ENCODE results near the gene RNF207.
"Not testable (repeated sequence)": the region's sequence is repeated elsewhere in the genome, so short reads cannot be mapped to it uniquely, and the experiment has no call there.

Gene RNF207

DNA sequence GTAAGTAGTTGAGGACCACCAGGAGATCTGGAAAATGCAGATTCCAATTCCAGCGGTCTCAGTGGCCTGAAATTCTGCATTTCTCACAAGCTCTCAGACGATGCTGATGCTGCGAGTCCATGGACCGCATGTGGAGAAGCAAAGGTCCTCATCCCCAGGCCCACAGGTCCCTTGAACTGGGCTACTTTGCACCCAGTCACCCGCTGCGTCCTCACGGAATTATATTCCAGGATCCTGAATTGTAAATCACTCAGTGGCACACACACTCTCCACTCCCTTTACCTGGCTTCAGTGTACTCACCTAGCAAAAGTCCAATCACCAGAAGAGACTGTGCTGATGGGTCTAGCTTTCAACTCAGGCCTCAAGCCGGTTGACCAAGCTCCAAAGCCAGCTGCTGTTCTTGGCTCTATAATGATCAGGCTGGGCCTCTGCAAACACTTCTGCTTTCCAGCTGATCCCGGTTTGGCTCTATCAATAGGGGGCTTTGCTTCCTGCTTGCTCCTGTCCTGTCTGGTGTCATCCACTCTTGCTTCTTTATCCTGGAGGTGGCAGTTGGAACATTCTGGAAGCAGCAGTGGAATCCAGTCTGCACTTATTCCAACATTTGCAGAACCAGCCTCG is 5.6 kb upstream of the RNF207 start:
- DNase-seq, result no peak

DNA sequence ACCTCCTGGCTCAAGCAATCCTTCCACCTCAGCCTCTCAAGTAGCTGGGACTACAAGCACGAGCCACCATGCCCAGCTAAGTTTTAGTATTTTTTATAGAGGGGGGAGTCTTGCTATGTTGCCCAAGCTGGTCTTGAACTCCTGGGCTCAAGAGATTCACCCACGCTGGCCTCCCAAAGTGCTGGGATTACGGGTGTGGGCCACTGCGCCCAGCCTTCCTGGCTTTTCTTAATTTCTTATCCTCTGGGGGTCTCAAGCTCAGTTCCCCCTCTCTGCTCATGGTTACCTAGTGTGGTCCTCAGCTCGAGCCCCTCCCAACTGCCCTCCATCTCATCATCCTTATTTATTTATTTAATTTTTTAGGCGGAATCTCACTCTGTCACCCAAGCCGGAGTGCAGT is 3.7 kb upstream of the RNF207 start:
- DNase-seq, result no peak

DNA sequence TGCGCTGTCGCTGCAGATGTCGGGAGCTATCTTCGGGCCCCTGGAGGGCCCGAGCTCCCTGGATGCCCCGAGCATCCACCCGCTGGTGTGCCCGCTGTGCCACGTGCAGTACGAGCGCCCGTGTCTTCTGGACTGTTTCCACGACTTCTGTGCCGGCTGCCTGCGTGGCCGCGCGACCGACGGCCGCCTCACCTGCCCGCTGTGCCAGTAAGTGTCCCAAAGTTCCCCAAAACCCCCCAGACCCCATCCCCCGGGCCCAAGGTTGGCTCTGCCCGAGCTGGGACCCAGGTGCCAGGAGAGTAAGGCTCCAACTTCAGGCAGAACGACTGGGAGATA is 569 bp downstream of the RNF207 start:
- DNase-seq, result no peak

DNA sequence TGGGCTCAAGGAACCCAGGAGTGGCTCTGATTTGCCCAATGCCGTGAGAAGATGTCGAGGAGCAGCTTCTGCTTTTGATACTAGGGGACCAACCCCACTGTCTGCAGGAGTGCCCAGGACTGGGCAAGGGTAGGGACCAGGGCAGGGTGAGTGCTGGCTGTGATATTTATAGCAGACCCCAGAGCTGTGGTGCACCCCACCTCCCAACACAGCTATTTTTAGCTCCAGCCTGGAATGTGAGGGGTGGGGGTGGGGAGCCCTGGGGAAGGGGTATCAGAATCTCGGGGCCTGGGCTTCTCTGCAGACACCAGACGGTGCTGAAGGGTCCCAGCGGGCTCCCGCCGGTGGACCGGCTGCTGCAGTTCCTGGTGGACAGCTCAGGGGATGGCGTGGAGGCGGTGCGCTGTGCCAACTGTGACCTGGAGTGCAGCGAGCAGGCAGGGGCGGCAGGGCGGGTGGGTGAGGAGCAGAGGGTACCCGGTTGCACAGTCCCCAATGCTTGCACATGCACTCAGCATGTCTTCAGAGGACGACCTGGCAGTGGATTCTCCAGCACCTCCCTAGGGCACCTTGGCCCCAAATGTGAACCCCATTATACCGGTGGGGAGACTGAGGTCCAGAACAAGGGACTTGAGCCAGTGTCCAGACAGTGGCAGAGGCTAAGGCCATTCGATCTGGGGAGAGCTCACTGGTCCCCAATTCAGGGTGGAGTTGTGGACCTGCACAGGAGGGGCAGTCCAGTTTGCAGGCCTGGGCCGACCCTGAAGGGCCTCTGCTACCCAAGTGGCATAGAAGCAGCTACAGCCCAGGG is 1.4 kb downstream of the RNF207 start:
- DNase-seq, result no peak

DNA sequence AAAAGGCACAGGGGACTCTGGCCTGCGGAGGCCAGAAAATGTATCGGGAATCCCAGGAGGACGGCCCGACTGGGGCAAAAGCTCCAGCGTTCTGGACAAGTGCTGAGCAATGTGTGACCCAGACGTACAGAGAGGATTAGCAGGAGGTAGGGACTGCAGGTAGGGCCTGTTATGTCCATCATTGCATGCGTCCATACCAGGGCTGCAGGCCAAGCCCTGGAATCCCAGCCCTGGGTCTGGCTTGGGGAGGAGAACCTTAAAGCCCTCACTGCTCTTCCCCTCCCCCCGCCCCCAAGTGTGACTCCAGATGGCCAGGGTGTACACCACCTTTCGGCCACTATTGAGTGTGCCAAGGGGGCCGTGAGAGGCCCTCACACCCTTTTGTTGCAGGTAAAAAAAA is 2.0 kb downstream of the RNF207 start:
- no peak for DNase-seq

DNA sequence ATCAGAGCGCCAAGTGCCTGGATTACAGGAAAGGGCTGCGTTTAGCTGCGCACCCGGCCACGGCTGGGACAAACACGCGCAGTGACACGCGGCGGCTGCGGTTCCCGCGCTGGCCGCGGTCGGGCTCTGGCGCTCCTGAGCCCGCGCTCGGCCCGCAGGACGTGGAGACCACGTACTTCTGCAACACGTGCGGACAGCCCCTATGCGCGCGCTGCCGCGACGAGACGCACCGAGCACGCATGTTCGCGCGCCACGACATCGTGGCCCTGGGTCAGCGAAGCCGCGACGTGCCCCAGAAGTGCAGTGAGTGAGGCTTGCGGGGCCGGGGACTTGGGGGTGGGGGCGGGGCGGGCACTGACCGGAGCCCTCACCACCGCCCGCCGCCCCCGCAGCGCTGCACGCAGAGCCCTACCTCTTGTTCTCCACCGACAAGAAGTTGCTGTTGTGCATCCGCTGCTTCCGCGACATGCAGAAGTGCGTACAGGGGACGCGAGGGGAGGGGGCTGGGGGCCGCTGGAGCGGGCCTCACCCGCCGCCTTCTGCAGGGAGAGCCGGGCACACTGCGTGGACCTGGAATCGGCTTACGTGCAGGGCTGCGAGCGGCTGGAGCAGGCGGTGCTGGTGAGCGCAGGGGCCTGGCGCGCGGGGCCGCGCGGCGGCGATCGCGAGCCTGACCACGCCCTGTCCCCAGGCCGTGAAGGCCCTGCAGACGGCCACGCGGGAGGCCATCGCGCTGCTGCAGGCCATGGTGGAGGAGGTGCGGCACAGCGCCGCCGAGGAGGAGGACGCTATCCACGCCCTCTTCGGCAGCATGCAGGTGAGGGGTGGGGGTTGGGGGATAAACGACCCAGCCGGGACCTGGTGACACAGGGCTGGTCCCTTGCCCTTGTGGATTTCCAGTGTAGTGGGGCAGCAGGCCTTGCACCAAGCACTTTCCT is 3.1 kb downstream of the RNF207 start:
- no peak for DNase-seq

DNA sequence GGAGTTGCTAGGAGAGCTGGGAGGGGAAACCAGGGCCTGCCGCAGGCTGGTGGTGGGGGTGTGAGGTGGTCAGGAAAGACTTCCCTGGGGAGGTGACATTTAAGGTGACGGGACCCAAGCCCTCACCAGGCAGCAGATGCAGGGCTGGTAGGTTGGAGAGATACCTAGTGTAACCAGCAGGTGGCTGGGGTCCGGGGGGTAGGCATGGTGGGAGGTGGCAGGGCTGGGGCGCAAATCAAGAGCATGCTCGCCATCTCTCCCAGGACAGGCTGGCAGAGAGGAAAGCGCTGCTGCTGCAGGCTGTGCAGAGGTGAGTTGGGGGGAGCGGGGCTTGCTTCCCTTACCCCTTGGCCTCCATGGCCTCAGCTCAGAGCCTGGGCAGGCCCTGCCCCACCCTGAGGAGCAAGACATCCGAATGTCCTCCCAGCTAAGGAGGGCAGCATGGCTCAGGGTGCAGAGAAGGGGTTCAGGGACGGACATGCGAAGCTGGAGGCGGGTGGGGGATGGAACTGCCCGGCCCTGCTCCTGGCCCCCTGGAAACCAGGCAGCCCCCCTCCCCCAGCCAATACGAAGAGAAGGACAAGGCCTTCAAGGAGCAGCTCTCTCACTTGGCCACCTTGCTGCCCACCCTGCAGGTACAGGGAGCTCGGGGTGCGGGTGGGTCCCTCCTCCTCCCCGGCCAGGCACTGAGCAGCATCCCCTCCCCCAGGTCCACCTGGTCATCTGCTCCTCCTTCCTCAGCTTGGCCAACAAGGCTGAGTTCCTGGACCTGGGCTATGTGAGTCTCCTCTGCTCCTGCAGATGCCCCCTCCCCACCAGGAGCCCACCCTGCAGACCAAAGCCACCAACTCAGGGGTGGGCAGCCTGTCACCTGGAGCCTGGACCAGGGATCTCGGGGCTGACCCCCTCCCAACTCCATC is 4.0 kb downstream of the RNF207 start:
- DNase-seq, result no peak

DNA sequence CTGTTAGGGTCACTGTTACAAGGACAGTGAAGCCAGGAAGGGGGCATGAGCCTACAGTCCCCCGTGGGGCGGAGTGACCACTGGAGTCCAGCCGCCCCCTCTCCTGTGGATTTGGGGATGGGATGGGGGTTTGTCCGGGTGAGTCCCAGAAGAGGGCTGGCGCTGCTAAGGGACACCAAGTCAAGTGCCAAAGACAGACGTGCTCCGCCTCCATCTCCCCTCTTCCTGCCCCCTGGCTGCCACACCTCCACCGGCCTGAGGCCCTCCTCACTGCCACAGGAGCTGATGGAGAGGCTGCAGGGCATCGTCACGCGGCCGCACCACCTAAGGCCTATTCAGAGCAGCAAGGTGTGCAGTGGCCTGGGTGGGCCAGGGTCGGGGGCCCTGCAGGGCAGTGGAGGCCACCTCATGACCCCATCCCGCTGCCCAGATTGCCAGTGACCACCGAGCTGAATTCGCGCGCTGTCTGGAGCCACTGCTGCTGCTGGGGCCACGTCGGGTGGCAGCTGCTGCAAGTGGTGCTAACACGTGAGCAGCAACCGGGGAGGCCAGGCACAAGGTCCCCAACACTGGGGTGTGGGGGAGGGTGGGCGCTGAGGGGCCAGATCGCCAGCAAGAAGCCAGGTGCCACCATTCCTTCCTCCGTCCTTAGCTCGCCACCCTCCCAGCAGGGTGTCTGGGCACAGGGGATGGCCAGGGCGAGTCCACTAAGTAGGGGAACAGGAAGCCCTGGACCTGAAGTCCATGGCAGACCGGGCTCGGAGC is 4.9 kb downstream of the RNF207 start:
- no peak for DNase-seq

DNA sequence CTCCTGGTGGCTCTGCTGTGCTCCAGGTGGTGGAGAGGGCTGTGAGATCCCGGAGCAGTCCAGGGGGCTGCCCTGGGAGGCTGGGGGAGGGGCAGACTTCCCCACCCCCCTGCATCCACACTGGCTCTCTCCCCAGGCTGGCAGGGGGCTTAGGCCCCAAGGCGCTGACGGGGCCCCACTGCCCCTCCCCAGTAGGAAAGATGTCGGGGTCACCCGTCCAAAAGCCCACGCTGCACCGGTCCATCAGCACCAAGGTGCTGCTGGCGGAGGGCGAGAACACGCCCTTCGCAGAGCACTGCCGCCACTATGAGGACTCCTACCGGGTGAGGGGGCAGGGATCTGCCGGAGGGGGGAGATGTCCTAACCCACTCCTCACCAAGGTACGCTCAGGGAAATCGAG is 5.8 kb downstream of the RNF207 start:
- DNase-seq, result no peak

DNA sequence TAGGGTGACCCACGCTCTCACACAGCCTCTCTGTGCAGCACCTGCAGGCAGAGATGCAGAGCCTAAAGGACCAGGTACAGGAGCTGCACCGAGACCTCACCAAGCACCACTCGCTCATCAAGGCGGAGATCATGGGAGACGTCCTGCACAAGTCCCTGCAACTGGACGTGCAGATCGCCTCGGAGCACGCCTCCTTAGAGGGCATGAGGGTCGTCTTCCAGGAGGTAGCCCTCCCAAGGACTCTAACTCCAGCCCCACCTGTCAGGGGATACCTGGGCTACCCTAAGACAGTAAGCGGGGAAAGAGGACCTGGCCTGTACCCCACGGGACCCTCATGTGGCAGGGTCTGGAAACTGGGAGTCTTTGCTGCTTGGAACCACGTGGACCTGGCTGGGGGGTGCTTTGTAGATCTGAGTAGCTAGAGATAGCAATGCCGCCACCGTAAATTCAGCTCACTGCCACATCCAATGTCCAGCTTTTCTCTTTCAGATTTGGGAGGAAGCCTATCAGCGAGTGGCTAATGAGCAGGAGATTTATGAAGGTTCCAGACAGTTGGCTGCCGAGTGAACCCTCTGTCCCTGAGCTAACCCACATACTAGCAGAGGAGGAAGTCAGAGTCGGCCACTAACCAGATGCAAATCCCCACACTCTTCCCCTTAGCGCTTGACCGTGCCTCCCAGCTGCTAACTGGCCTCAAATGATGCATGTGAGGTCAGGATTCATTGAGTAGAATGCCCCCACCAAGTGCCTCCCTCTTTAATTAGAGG is 6.5 kb downstream of the RNF207 start:
- DNase-seq, result no peak

DNA sequence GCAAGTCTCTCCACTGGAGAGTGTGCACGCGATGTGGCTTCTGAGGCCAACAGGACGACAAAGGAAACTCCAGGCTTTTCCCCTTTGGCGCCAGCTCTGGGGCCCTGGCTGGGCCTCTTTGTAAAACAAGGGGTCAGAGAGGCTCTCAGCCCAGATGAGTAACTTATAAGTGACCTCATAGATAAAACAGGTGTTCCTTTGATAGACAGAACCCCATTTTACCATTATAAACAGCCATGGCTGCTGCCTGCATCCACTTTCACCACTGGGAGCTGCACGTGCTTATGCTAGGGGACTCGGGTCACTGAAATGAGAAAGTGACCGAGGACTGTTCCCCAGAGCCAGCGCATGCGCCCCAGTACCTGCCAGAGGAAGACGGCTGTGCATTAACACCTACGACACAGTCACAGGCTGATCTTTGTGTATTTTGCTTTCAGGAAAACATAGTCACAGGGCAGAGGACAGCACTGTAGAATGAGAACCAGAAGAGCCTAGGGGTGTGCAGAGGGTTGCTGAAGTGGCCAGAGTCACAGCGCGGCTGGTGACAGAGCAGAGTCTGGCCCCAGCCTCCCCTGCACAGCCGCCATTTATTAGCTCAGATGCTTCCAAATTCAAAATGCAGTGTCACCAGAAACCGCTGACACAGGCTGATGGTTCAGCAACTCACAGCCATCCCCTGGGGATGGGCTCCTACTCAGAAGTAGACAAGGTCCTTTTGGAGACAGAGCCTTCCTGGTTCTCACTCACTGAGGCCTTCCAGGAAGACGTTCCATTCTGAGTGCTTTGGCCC is 12.7 kb downstream of the RNF207 start:
- DNase-seq, result no peak

DNA sequence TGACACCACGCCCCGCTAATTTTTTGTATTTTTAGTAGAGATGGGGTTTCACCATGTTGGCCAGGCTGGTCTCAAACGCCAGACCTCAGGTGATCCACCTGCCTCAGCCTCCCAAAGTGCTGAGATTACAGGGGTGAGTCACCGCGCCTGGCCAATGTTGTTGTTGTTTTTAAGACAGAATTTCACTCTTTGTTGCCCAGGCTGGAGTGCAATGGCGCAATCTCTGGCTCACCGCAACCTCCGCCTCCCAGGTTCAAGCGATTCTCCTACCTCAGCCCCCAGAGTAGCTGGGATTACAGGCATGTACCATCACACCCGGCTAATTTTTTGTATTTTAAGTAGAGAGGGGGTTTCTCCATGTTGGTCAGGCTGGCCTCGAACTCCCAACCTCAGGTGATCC is 13.7 kb downstream of the RNF207 start:
- not testable (repeated sequence) for DNase-seq

DNA sequence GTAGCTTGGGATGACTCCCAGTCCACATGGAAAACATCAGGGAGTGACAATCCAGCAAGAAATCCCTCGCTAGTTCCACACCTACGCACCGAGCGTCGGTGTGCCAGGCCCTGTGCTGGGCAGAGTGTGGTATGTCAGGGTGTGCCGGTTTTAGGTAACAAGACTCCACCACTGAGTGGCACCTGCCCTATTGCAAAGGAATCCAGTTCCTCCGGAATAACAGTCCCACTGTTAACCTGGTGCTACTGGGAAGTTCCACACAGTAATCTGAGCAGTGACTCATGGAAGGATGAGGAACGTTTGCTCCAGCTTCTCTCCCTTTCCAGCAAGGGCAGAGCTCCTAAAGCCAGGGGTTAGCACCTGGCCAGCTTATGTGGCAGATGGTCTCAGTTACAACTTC is 14.3 kb downstream of the RNF207 start:
- DNase-seq, result no peak

DNA sequence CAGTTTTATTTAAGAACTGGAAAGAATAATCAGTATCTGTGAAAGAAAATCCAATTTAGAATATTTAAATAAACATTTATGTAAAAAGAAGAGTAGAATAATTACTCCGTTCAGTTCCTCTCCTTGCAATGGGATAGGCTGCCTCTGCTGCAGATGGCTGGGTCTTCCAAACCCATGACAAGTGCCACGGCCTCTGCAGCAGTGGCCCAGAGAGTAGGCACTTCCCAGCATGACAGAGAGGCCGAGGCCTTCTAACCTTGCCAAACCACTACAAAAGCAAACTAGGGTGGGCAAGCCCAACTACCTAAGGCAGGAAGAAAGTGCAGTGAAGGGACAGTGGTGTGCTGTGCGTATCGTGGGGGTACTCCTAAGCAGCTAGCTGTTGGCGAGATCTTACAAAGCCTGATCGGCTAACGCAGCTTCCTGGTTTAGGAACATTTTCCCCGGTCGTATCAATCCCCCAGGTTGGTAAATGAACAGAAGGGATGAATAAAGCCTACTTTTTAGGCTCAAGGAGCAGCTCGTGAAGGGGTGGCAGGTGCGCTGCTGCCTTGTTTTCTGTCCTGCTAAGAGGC is 15.4 kb downstream of the RNF207 start:
- DNase-seq, result no peak

DNA sequence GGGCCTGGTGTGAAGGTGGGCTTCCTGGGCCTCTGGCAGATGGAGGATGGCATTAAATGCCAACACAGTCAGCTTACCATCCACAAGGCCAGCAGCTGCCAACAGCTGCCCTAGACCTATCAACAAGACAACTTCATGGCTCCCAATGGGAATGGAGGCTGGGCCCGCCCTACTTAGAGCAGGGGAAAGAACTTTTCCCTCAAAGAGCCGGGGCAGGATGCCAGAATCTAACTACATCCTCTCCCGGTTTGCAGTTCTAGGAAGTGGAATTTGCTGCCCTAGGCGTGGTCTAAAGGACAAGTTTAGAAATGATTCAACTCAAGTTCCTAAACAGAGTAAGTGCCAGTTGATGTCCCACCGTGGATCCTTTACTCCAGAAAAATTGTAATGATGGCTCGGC is 16.7 kb downstream of the RNF207 start:
- DNase-seq, result no peak

DNA sequence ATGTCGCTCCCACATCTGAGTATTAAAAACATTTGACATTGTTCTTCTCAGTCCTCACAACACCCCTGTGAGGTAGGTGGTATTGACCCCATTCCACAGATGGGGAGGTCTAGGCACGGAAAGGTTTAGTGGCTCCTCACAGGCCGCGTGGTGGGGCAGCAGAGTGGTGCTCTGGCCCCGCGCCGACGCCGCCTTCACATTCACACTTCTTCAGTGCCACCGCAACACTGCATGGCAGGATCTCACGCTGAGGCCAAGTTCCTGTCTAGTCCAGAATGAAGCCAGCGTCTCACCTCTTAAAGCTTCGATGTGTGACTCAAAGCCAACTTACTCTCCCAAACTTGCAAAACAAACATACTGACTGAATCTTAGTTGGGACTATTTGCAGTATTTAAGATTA is 17.7 kb downstream of the RNF207 start:
- DNase-seq, result no peak

DNA sequence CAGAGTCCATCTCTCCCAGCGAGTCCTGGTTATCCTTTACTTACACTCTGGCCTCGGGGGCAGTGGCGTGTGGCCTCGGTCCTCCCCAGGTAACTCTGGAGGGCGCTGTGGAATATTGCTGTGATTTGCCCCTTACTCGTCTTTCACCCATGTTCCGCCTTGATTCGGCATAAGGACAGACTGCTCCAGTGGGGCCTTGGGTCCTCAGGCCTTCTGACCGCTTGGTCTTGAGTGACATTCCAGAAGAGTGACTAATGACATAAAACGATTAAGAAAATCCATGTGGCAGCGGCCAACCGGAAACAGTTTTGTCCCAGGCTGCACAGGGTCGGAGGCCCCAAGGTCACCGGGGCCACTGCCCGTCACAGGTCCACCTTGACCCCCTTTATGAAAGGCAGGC is 18.8 kb downstream of the RNF207 start:
- no peak for DNase-seq

DNA sequence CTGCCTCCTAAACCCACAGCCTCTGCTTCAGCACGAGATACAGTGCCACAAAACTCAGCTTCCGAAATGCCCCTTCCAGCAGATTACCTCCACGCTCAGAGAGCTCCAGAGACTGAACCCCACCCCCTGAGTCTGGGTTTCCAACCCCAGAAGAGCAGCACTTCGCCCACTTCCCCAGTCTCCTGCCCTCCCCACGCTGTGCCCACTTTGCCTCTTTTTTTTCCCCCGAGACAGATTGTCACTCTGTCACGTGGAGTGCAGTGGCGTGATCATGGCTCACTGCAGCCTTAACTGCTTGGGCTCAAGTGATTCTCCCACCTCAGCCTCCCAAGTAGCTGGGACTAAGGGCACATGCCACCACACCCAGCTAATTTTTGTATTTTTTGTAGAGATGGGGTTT is 19.7 kb downstream of the RNF207 start:
- no peak for DNase-seq

DNA sequence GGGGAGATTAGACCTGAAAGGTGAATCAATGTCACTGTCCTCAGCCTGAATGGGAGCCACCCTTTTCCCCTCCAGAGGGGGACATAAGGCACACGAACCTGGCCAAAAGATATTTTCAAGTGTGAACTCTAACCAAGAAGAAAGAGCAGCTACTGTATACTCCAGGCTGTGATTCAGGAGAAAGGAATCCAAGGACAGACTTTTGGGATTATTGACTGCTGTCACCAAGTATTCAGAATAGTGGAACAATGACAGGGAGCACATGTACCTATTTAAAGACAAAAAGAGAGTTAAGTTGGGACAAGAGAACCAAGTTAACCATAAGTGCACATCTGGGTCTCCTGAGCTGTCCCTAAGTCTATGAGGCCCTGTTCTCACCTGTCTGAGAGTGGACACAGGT is 27.5 kb downstream of the RNF207 start:
- no peak for DNase-seq

Data from activated effector memory CD4-positive, alpha-beta T cell treated with Interleukin-2 at 50 U/mL for 16 hours (primary cell).